Measurements from ENCODE around the gene CDK6. TPM values are rescaled to one million over a fixed set of nuclear protein-coding genes. Genes with fewer than 3 reads are reported as not detected.

Gene CDK6
- total RNA-seq, 1 donor from 2014 or later, result 7.3 TPM

- peaks cover 0 to 38% of the 10 kb centered on the region in 2 donors for H3K4me1 ChIP-seq
- TF ChIP-seq, protein P1, sequence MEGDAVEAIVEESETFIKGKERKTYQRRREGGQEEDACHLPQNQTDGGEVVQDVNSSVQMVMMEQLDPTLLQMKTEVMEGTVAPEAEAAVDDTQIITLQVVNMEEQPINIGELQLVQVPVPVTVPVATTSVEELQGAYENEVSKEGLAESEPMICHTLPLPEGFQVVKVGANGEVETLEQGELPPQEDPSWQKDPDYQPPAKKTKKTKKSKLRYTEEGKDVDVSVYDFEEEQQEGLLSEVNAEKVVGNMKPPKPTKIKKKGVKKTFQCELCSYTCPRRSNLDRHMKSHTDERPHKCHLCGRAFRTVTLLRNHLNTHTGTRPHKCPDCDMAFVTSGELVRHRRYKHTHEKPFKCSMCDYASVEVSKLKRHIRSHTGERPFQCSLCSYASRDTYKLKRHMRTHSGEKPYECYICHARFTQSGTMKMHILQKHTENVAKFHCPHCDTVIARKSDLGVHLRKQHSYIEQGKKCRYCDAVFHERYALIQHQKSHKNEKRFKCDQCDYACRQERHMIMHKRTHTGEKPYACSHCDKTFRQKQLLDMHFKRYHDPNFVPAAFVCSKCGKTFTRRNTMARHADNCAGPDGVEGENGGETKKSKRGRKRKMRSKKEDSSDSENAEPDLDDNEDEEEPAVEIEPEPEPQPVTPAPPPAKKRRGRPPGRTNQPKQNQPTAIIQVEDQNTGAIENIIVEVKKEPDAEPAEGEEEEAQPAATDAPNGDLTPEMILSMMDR (IDR thresholded peaks at IDR 0.05), result no peak
Observed at GRCh38 chr7:92634924-92635519, 201.4 kb downstream of the CDK6 start.

DNA sequence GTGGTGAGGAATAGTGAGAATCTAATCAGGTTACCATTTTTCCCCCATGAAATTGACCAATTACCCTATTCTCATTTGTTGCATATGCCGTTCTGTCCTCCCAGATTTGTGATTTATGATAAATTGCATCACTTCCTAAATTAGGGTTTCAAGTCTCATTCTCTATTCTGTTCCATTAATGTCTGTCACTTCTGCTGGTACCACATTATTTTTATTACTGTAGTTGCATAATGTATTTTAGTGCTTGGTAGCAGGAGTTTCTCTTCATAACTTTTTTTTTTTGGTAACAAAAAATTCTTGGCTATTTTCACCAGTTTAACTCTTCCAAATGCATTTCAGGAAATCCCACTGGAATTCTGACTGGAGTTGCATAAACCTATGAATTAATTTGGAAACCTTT is 202.2 kb downstream of the CDK6 start:
- no peak for DNase-seq (ENCODE audit: low spot score in 2 of 2)
- H3K27me3 ChIP-seq, result no peaks in the 10 kb centered on the region
- no peak overlapping the region for H3K4me3 ChIP-seq
- peak overlapping the region; percentile 56 to 76 for H3K27ac ChIP-seq
- peaks cover 0 to 38% of the 10 kb centered on the region in 2 donors for H3K4me1 ChIP-seq
- no peaks in the 10 kb centered on the region for H3K9me3 ChIP-seq
- TF ChIP-seq, protein P1 (IDR thresholded peaks at IDR 0.05), result no peak
- intact Hi-C loops (cut with DNase I), result loop anchor here (5.0 kb wide), 1 partner anchor 83 kb away; no protein-coding TSS in a partner anchor
- H3K36me3 ChIP-seq, result no peaks in the 10 kb centered on the region

More at GRCh38 chr7:92634924-92635519, 201.4 kb downstream of the CDK6 start:
- H3K4me3 ChIP-seq, result no peak overlapping the region
- H3K36me3 ChIP-seq, result no peaks in the 10 kb centered on the region
- DNase-seq (ENCODE audit: low spot score in 2 of 2), result no peak
- intact Hi-C loops (cut with DNase I), result loop anchor here (5.0 kb wide), 1 partner anchor 82 kb away; no protein-coding TSS in a partner anchor
- peak overlapping the region; percentile 5 to 43 for H3K27ac ChIP-seq
- no peaks in the 10 kb centered on the region for H3K9me3 ChIP-seq
- H3K27me3 ChIP-seq, result no peaks in the 10 kb centered on the region

- H3K4me1 ChIP-seq, result peaks cover 0 to 38% of the 10 kb centered on the region in 2 donors
- TF ChIP-seq, protein P1 (IDR thresholded peaks at IDR 0.05), result no peak
- no peaks in the 10 kb centered on the region for H3K9me3 ChIP-seq
- H3K4me3 ChIP-seq, result no peak overlapping the region
- no peaks in the 10 kb centered on the region for H3K27me3 ChIP-seq
- peak in 1 of 2 donors; percentile 73 for DNase-seq (ENCODE audit: low spot score in 2 of 2)
- H3K36me3 ChIP-seq, result no peaks in the 10 kb centered on the region
- intact Hi-C loops (cut with DNase I), result loop anchor here (5.0 kb wide), 1 partner anchor 84 kb away; no protein-coding TSS in a partner anchor
- peak overlapping the region; percentile 56 to 76 for H3K27ac ChIP-seq
Observed at GRCh38 chr7:92633211-92633906, 203.0 kb downstream of the CDK6 start.

DNA sequence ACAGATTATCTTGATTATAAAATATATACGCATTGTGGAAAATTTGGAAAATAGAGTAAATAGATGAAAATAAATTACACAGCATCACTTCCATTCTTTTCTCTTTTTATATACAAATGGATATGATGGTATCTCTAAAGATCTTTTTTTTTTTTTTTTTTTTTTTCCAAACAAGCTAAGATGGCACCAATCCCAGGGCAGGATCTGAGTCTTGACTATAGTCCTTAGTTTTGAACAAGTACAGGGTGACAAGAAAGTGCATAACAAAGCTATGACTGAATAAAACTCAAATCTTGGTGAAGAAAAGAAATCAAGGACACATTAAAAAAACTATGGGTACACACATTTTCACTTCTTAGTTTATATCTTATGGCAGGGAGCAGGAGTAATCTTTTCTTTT is 203.6 kb downstream of the CDK6 start:
- H3K27ac ChIP-seq, result peak overlapping the region; percentile 56 to 76
- no peaks in the 10 kb centered on the region for H3K27me3 ChIP-seq
- TF ChIP-seq, protein P1 (IDR thresholded peaks at IDR 0.05), result no peak
- H3K9me3 ChIP-seq, result no peaks in the 10 kb centered on the region
- intact Hi-C loops (cut with DNase I), result loop anchor here (5.0 kb wide), 1 partner anchor 85 kb away; no protein-coding TSS in a partner anchor
- H3K4me1 ChIP-seq, result peaks cover 0 to 38% of the 10 kb centered on the region in 2 donors
- no peak overlapping the region for H3K4me3 ChIP-seq
- DNase-seq (ENCODE audit: low spot score in 2 of 2), result no peak
- H3K36me3 ChIP-seq, result no peaks in the 10 kb centered on the region

DNA sequence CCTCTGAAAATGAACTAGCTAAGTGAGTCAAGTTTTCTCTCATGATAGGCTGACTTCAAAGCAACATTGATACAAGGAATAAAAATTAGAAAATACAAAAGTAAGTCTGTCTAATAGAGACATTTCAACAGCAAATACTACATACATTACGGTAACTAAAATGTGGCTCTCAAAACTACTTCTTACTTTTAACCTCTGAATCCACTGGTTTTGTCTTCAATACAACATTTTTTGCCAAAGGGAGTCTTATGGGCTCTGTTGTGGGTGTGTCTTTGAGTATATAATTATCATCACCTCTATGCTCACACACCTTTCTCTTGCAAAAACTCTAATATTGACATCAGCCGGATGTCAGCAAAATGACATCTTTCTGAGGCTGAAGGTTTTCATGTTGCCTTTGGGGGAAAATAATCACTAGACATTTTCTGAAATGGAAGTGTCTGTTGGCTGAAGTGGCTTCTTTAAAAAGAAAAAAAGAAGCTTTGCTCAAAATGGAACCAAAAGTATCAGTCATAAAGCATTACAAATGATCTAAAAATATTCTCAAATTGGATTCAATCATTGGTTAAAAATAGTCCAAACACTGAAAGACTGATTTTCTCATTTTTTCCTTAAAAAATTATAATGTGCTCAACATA is 204.4 kb downstream of the CDK6 start:
- Histone ChIP-seq H3K27me3 (no peaks in the 10 kb centered on the region), H3K36me3 (no peaks in the 10 kb centered on the region), H3K4me1 (peaks cover 0 to 38% of the 10 kb centered on the region in 2 donors), H3K27ac (peak overlapping the region; percentile 56 to 76), H3K9me3 (no peaks in the 10 kb centered on the region), H3K4me3 (no peak overlapping the region)
- TF ChIP-seq, protein P1 (IDR thresholded peaks at IDR 0.05), result no peak
- intact Hi-C loops (cut with DNase I), result loop anchor here (5.0 kb wide), 1 partner anchor 85 kb away; no protein-coding TSS in a partner anchor
- DNase-seq (ENCODE audit: low spot score in 2 of 2), result no peak

Data from ascending aorta (tissue), 2 donors.